HEK293 (cell line): ENCODE data around the gene FUT8.

ENCODE experiments used
- CTCF ChIA-PET: fragments of 350-600 bp; formaldehyde crosslinking; extraction: SDS; loops from one replicate; lab custom pipeline; 2021; ENCODE audit warnings: antibody characterized with exemption; lab: Yijun Ruan, JAX
- POLR2A ChIA-PET: fragments of 300-600 bp; formaldehyde crosslinking; extraction: SDS; loops from one replicate; lab custom pipeline; 2020; ENCODE audit warnings: antibody characterized with exemption, inconsistent platforms; lab: Yijun Ruan, JAX
- H3K27ac ChIP-seq: fragments of 200-500 bp; sonication (Bioruptor generic); 2 replicates; pipeline ENCODE4 v1.5.1; 2014; ENCODE audit warnings: low read depth, low read length, control low read depth, inconsistent platforms; ENCODE audit errors: extremely low read depth
- H3K36me3 ChIP-seq, 2 experiments: fragments of 200-500 bp in 1 of 2; sonication (Bioruptor generic) in 1 of 2; 1 replicate in 1 of 2; 2 replicates in 1 of 2; pipeline ENCODE4 v1.5.1; 2014 to 2017; ENCODE audit warnings: inconsistent platforms in 2 of 2, low read length in 2 of 2; ENCODE audit not compliant: control insufficient read depth in 2 of 2, insufficient read depth in 1 of 2
- H3K4me1 ChIP-seq: fragments of 200-500 bp; sonication (Bioruptor generic); 2 replicates; pipeline ENCODE4 v1.5.1; 2014; ENCODE audit warnings: mild to moderate bottlenecking, low read length, inconsistent platforms; ENCODE audit not compliant: control insufficient read depth, insufficient read depth
- H3K4me3 ChIP-seq: 2 replicates; pipeline ENCODE4 v1.5.1; 2011; ENCODE audit warnings: low read depth, mild to moderate bottlenecking, control low read depth, low read length, moderate library complexity
- H3K9me3 ChIP-seq: fragments of 200-500 bp; sonication (Bioruptor generic); 2 replicates; pipeline ENCODE4 v1.5.1; 2014; ENCODE audit warnings: low read depth, low read length, inconsistent platforms; ENCODE audit not compliant: control insufficient read depth, insufficient read depth
- BCL11B ChIP-seq: fragments of 450-650 bp; formaldehyde crosslinking; IDR thresholded peaks from 2 replicates; pipeline ENCODE4 v1.5.1; 2016; ENCODE audit warnings: low read depth, missing biosample characterization, missing genetic modification characterization
- HOXC10 ChIP-seq: sonication (generic); formaldehyde crosslinking; IDR thresholded peaks from 2 replicates; pipeline ENCODE4 v1.8.1; 2023; ENCODE audit warnings: mild to moderate bottlenecking, missing genetic modification reagents
- KLF1 ChIP-seq: fragments of 450-650 bp; formaldehyde crosslinking; IDR thresholded peaks from 2 replicates; pipeline ENCODE4 v1.5.1; 2016; ENCODE audit warnings: missing biosample characterization, missing genetic modification characterization
- MEIS1 ChIP-seq: sonication (generic); formaldehyde crosslinking; IDR thresholded peaks from 2 replicates; pipeline ENCODE4 v1.8.1; 2022; ENCODE audit warnings: missing genetic modification reagents, mild to moderate bottlenecking, borderline replicate concordance
- MYNN ChIP-seq: fragments of 450-650 bp; formaldehyde crosslinking; IDR thresholded peaks from 2 replicates; pipeline ENCODE4 v1.5.1; 2016; ENCODE audit warnings: missing biosample characterization, missing genetic modification characterization, borderline replicate concordance
- RBAK ChIP-seq: fragments of 450-650 bp; formaldehyde crosslinking; IDR thresholded peaks from 2 replicates; pipeline ENCODE4 v1.5.1; 2016; ENCODE audit warnings: missing biosample characterization, missing genetic modification characterization
- SP7 ChIP-seq: fragments of 450-650 bp; formaldehyde crosslinking; IDR thresholded peaks from 2 replicates; pipeline ENCODE4 v1.5.1; 2016; ENCODE audit warnings: missing biosample characterization, missing genetic modification characterization
- TCF7L2 ChIP-seq: IDR thresholded peaks from 2 replicates; pipeline ENCODE4 v1.6.1; 2011; ENCODE audit warnings: low read depth, mild to moderate bottlenecking, inconsistent platforms, low read length, moderate library complexity, borderline replicate concordance
- ZFP69B ChIP-seq: fragments of 450-650 bp; formaldehyde crosslinking; IDR thresholded peaks from 2 replicates; pipeline ENCODE4 v1.5.1; 2016; ENCODE audit warnings: missing biosample characterization, missing genetic modification characterization
- ZNF10 ChIP-seq: fragments of 450-650 bp; formaldehyde crosslinking; IDR thresholded peaks from 2 replicates; pipeline ENCODE4 v1.5.1; 2017; ENCODE audit warnings: missing biosample characterization, missing genetic modification characterization
- ZNF146 ChIP-seq: fragments of 450-650 bp; formaldehyde crosslinking; IDR thresholded peaks from 2 replicates; pipeline ENCODE4 v1.5.1; 2016; ENCODE audit warnings: missing biosample characterization, missing genetic modification characterization
- ZNF16 ChIP-seq: fragments of 450-650 bp; formaldehyde crosslinking; IDR thresholded peaks from 2 replicates; pipeline ENCODE4 v1.5.1; 2016; ENCODE audit warnings: low read depth, missing biosample characterization, missing genetic modification characterization
- ZNF48 ChIP-seq: fragments of 450-650 bp; formaldehyde crosslinking; IDR thresholded peaks from 2 replicates; pipeline ENCODE4 v1.5.1; 2016; ENCODE audit warnings: missing biosample characterization, missing genetic modification characterization
- ZNF596 ChIP-seq: fragments of 450-650 bp; IDR thresholded peaks from 2 replicates; pipeline ENCODE4 v1.5.0; 2018; ENCODE audit warnings: missing biosample characterization, mild to moderate bottlenecking, missing genetic modification characterization, moderate library complexity
- ZNF621 ChIP-seq: fragments of 450-650 bp; formaldehyde crosslinking; IDR thresholded peaks from 2 replicates; pipeline ENCODE4 v1.5.1; 2017; ENCODE audit warnings: missing biosample characterization, missing genetic modification characterization
- ZNF747 ChIP-seq: fragments of 450-650 bp; formaldehyde crosslinking; IDR thresholded peaks from 2 replicates; pipeline ENCODE4 v1.5.1; 2016; ENCODE audit warnings: missing biosample characterization, missing genetic modification characterization
- ZNF791 ChIP-seq: fragments of 450-650 bp; formaldehyde crosslinking; IDR thresholded peaks from 2 replicates; pipeline ENCODE4 v1.5.1; 2016; ENCODE audit warnings: missing biosample characterization, missing genetic modification characterization
- TF ChIP-seq, protein P1 (sequence below): fragments of 450-650 bp; formaldehyde crosslinking; conservative IDR thresholded peaks from 2 replicates; pipeline ENCODE4 v1.5.1; 2016; ENCODE audit warnings: low read depth, missing biosample characterization, missing genetic modification characterization
- TF ChIP-seq, protein P2 (sequence below): fragments of 450-650 bp; formaldehyde crosslinking; IDR thresholded peaks from 2 replicates; pipeline ENCODE4 v1.5.1; 2016; ENCODE audit warnings: missing biosample characterization, missing genetic modification characterization
- TF ChIP-seq, protein P3 (sequence below): fragments of 450-650 bp; formaldehyde crosslinking; IDR thresholded peaks from 2 replicates; pipeline ENCODE4 v1.5.1; 2016; ENCODE audit warnings: missing biosample characterization, missing genetic modification characterization, borderline replicate concordance
- TF ChIP-seq, protein P4 (sequence below): fragments of 450-650 bp; formaldehyde crosslinking; IDR thresholded peaks from 2 replicates; pipeline ENCODE4 v1.5.1; 2016; ENCODE audit warnings: missing biosample characterization, missing genetic modification characterization, low read depth

Gene FUT8

DNA sequence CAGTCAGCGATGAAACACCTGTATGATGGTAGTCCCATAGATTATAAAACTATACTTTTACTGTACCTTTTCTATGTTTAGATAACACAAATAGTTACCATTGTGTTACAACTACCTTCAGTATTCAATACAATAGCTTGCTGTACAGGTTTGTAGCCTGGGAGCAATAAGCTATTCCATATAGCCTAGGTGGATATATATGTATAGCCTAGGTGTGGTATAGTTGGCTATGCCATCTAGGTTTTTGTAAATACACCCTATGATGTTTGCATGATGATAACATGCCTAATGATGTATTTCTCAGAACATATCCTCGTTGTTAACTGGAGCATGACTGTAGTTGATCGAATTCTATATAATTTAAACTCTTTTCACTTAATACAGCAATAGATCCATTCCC is 316.1 kb downstream of the FUT8 start (continued):
- TF ChIP-seq, protein P1, sequence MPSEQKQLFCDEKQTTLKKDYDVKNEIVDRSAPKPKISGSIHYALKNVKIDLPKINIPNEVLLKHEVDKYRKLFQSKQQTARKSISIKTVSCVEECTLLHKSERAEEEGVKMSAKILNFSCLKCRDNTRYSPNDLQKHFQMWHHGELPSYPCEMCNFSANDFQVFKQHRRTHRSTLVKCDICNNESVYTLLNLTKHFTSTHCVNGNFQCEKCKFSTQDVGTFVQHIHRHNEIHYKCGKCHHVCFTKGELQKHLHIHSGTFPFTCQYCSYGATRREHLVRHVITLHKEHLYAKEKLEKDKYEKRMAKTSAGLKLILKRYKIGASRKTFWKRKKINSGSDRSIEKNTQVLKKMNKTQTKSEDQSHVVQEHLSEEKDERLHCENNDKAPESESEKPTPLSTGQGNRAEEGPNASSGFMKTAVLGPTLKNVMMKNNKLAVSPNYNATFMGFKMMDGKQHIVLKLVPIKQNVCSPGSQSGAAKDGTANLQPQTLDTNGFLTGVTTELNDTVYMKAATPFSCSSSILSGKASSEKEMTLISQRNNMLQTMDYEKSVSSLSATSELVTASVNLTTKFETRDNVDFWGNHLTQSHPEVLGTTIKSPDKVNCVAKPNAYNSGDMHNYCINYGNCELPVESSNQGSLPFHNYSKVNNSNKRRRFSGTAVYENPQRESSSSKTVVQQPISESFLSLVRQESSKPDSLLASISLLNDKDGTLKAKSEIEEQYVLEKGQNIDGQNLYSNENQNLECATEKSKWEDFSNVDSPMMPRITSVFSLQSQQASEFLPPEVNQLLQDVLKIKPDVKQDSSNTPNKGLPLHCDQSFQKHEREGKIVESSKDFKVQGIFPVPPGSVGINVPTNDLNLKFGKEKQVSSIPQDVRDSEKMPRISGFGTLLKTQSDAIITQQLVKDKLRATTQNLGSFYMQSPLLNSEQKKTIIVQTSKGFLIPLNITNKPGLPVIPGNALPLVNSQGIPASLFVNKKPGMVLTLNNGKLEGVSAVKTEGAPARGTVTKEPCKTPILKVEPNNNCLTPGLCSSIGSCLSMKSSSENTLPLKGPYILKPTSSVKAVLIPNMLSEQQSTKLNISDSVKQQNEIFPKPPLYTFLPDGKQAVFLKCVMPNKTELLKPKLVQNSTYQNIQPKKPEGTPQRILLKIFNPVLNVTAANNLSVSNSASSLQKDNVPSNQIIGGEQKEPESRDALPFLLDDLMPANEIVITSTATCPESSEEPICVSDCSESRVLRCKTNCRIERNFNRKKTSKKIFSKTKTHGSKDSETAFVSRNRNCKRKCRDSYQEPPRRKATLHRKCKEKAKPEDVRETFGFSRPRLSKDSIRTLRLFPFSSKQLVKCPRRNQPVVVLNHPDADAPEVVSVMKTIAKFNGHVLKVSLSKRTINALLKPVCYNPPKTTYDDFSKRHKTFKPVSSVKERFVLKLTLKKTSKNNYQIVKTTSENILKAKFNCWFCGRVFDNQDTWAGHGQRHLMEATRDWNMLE = no peak
- no peak for TF ChIP-seq ZNF791 (tag by site-specific recombination)
- no peak for TF ChIP-seq ZNF146 (tag by site-specific recombination)
- no peak for TF ChIP-seq HOXC10
- TF ChIP-seq ZNF747 (tag by site-specific recombination) = no peak
- no peak for TF ChIP-seq KLF1 (tag by site-specific recombination)
- no peak for TF ChIP-seq MEIS1 (CRISPR knock-in tag)
- no peak for TF ChIP-seq ZNF10 (tag by site-specific recombination)
- no peak for TF ChIP-seq ZNF48 (tag by site-specific recombination)
- TF ChIP-seq, protein P2, sequence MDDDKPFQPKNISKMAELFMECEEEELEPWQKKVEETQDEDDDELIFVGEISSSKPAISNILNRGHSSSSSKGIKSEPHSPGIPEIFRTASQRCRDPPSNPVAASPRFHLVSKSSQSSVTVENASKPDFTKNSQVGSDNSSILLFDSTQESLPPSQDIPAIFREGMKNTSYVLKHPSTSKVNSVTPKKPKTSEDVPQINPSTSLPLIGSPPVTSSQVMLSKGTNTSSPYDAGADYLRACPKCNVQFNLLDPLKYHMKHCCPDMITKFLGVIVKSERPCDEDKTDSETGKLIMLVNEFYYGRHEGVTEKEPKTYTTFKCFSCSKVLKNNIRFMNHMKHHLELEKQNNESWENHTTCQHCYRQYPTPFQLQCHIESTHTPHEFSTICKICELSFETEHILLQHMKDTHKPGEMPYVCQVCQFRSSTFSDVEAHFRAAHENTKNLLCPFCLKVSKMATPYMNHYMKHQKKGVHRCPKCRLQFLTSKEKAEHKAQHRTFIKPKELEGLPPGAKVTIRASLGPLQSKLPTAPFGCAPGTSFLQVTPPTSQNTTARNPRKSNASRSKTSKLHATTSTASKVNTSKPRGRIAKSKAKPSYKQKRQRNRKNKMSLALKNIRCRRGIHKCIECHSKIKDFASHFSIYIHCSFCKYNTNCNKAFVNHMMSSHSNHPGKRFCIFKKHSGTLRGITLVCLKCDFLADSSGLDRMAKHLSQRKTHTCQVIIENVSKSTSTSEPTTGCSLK = no peak
- TF ChIP-seq, all 188 proteins: peak for 0

DNA sequence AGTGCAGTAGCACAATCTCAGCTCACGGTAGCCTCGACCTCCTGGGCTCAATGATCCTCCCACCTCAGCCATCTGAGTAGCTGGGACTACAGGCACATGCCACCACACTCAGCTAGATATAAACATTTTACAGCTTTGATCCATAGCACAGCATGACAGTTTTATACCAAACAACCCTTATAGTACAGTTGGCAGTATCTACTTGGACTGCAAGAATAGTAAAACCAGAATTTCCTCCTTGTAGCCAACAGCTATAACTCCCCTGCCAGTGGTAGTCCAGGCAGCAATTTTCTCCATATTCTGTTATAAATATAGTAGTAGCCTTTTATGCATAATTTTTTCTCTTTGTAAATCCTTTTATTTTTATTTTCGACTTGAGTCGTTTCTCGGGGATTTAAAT is 317.0 kb downstream of the FUT8 start:
- Histone ChIP-seq H3K27ac (no peak overlapping the region), H3K9me3 (no peaks in the 10 kb centered on the region), H3K4me3 (no peak overlapping the region), H3K4me1 (no peaks in the 10 kb centered on the region), H3K36me3 (no peaks in the 10 kb centered on the region)
- TF ChIP-seq TCF7L2 = no peak
- TF ChIP-seq ZNF596 = no peak
- no peak for TF ChIP-seq MYNN
- TF ChIP-seq BCL11B (tag by site-specific recombination) = no peak
- TF ChIP-seq, protein P3, sequence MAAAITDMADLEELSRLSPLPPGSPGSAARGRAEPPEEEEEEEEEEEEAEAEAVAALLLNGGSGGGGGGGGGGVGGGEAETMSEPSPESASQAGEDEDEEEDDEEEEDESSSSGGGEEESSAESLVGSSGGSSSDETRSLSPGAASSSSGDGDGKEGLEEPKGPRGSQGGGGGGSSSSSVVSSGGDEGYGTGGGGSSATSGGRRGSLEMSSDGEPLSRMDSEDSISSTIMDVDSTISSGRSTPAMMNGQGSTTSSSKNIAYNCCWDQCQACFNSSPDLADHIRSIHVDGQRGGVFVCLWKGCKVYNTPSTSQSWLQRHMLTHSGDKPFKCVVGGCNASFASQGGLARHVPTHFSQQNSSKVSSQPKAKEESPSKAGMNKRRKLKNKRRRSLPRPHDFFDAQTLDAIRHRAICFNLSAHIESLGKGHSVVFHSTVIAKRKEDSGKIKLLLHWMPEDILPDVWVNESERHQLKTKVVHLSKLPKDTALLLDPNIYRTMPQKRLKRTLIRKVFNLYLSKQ (tag by site-specific recombination) = no peak
- TF ChIP-seq ZNF16 = no peak
- TF ChIP-seq SP7 (tag by site-specific recombination) = no peak
- TF ChIP-seq ZNF621 (tag by site-specific recombination) = no peak
- no peak for TF ChIP-seq ZFP69B (tag by site-specific recombination)
- TF ChIP-seq RBAK (tag by site-specific recombination) = no peak
- TF ChIP-seq, protein P4, sequence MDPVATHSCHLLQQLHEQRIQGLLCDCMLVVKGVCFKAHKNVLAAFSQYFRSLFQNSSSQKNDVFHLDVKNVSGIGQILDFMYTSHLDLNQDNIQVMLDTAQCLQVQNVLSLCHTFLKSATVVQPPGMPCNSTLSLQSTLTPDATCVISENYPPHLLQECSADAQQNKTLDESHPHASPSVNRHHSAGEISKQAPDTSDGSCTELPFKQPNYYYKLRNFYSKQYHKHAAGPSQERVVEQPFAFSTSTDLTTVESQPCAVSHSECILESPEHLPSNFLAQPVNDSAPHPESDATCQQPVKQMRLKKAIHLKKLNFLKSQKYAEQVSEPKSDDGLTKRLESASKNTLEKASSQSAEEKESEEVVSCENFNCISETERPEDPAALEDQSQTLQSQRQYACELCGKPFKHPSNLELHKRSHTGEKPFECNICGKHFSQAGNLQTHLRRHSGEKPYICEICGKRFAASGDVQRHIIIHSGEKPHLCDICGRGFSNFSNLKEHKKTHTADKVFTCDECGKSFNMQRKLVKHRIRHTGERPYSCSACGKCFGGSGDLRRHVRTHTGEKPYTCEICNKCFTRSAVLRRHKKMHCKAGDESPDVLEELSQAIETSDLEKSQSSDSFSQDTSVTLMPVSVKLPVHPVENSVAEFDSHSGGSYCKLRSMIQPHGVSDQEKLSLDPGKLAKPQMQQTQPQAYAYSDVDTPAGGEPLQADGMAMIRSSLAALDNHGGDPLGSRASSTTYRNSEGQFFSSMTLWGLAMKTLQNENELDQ (tag by site-specific recombination) = no peak
- ChIA-PET POLR2A (no interaction called here), CTCF (interaction anchor here (0.6 kb wide), 2 partner anchors 28 to 191 kb away, joined by 3 to 5 read pairs; no protein-coding TSS in a partner anchor)
